Adipose tissue (tissue), 3 donors: ENCODE measurements around the gene DMTF1. TPM values are rescaled to one million over a fixed set of nuclear protein-coding genes. Genes with fewer than 3 reads are reported as not detected.
"Not testable (repeated sequence)": the region's sequence is repeated elsewhere in the genome, so short reads cannot be mapped to it uniquely, and the experiment has no call there.

Experiments used
- H3K27ac ChIP-seq: one replicate; pipeline ENCODE4 v1.5.1; 2013; ENCODE audit warnings: low read depth, low read length
- WGBS, 3 donors: extraction: QIAGEN DNeasy Blood & Tissue Kit; methylation state at CpG; one replicate each; pipeline ENCODE4 v1.1.7; 2013; 5-methylcytosine and 5-hydroxymethylcytosine counted together
- polyA plus RNA-seq, 3 donors: library from polyadenylated mRNA; stranded (reverse); fragments of 200-250 nt; gene quantifications; one replicate each; pipeline ENCODE4 v1.2.3, GENCODE V29; 2013
- donor health status: healthy with polysubstance abuse.
- donor health status: Bipolar disorder and iron deficiency.
- donor health status: healthy.

The DMTF1 gene, protein sequence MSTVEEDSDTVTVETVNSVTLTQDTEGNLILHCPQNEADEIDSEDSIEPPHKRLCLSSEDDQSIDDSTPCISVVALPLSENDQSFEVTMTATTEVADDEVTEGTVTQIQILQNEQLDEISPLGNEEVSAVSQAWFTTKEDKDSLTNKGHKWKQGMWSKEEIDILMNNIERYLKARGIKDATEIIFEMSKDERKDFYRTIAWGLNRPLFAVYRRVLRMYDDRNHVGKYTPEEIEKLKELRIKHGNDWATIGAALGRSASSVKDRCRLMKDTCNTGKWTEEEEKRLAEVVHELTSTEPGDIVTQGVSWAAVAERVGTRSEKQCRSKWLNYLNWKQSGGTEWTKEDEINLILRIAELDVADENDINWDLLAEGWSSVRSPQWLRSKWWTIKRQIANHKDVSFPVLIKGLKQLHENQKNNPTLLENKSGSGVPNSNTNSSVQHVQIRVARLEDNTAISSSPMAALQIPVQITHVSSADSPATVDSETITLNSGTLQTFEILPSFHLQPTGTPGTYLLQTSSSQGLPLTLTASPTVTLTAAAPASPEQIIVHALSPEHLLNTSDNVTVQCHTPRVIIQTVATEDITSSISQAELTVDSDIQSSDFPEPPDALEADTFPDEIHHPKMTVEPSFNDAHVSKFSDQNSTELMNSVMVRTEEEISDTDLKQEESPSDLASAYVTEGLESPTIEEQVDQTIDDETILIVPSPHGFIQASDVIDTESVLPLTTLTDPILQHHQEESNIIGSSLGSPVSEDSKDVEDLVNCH
- 10 to 100 TPM; 16.1 to 28.1 (median 24.3) TPM for polyA plus RNA-seq

- 0 to 1% (median 0%) methylated on average over 66 to 71 of the region's 71 CpGs for WGBS, 3 donors
Observed at GRCh38 chr7:87152112-87152896, at the start of gene DMTF1. TSS of gene DMTF1 (plus strand) at chr7:87152453. CDS start at chr7:87164942, 12,489 bp downstream.

GRCh38 chr7:87105401-87105800, 46.9 kb upstream of the DMTF1 start:
- no peak overlapping the region for H3K27ac ChIP-seq
- 38 to 74% (median 72%) methylated on average over 1 of the region's 1 CpG for WGBS, 3 donors

More at GRCh38 chr7:87152112-87152896, at the start of gene DMTF1:
- peak within 1 kb of the TSS; percentile 77 for H3K27ac ChIP-seq

DNA sequence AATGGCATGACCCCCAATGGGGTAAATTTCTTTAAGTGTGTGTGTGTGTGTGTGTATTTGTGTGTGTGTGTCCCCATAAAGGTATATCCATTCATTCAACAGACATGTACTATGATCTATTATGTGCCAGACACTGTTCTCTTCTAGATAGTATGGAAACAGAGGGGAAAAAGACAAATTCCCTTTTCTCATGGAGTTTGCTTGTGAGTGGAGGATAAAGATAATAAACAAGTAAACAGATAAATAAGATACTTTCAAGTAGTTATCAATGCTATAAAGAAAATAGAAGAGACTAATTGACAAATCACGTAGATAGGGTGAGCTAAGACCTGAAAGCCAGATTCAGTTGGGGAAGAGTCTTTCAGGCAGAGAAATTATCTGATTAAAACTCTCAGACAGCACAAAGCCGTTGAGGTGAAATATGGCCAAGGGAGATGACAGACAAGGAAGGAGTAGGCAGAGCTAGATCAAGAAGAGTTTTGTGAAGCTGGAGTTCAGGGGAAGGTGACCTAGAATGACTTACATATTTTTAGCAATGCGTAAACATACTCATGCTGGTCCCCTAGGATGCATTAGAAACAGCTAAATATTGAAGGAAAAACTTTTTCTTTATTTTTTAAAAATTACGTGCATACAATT, 45.2 kb upstream of the DMTF1 start:
- WGBS, 3 donors, result 55 to 61% (median 58%) methylated on average over 4 of the region's 4 CpGs
- H3K27ac ChIP-seq, result no peak overlapping the region

DNA sequence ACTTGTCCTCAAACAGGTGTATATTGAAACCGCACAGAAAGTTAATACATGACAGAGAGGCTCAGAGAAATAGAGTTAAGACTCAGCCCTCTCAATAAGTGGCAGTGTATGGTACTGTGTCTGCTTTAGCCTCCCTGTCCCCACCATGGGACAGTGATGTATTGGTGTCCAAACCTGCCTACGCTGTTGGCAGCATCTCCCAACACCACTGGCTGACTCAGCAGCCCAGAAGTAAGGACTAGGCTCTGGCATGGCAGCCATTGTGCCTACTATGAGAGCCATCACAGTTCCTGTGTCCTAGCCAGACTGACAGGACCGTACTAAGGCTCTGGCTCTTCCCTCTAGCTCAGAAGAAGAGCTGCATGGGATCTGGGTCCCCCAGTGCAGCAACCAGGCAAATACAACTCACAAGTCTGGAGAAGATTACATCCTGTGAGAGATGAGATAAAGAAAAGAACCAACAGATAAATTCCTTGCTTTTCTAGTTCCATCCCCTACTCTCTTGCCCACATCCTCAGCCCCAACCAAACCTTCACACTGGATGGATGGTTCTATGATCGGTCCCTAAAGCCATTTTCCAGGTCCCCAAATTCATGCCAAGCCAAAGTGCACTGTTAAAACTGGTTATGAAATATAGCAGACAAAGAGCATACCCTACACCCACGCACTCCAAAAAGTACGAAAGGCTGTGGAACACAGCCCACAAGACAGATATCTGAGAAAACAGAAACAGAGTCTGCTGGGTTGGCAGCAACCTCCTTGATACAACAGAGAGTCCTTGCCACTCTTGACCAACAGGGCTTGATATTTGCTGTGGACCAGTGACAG, 44.1 kb upstream of the DMTF1 start:
- 69 to 87% (median 80%) methylated on average over 6 of the region's 6 CpGs for WGBS, 3 donors

DNA sequence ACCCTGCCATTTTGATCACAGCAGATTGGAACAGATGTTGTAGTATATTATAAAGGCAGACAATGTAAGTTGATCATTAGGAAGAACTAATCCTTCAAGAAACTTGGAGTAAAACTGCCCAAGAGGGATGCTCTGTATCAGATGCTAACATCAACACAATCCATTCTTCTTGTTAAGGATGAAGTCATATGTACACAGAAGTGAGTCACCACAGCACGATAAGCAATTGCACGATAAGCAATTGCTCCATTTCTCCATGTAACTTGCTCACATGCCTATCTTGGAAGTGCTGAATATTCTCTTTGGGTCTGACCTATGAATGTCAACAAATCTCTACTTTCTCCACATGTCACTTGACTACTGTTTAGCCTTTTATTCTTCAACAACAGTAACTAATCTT, 41.5 kb upstream of the DMTF1 start:
- H3K27ac ChIP-seq, result no peak overlapping the region
- 59 to 62% (median 61%) methylated on average over 2 of the region's 2 CpGs for WGBS, 3 donors

More for the DNA sequence above, 44.1 kb upstream of the DMTF1 start:
- no peak overlapping the region for H3K27ac ChIP-seq

DNA sequence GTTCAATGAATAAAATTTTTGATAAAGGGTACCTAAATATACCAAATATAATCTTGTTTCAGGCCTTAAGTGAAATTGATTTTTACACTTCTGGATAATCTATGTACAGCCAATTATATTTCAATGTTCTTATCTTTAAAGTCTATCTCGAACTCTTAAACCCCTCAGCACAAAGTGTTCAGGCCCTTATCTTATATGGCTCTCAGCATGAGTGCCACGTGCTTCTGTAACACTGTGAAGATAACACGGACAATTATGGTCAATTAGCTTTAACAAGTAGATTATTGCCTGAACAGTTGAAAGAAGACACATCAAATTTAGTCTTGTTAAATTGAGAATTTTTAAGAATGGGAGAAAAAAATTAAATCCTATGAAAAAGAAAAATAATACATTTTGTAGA, 40.4 kb upstream of the DMTF1 start:
- H3K27ac ChIP-seq, result no peak overlapping the region
- WGBS, 3 donors, result 50 to 81% (median 77%) methylated on average over 3 of the region's 3 CpGs

DNA sequence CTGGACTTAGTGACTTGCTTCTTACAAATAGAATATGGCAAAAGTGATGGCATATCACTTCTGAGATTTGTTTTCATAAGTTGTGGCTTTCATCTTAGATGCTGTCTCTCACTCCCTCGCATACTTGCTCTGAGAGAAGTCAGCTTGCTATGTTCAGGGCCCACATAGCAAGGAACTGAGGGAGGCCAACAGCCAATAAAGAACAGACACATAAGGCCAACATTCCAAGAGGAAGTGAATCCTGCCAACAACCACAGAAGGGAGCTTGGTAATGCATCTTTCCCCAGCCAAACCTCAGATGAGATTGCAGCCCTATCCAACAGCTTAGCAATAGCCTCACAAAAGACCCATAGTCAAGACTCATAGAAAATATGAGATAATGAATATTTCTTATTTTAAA, 39.2 kb upstream of the DMTF1 start:
- 63 to 85% (median 75%) methylated on average over 1 of the region's 1 CpG for whole genome bisulfite sequencing, 3 donors
- no peak overlapping the region for H3K27ac ChIP-seq

DNA sequence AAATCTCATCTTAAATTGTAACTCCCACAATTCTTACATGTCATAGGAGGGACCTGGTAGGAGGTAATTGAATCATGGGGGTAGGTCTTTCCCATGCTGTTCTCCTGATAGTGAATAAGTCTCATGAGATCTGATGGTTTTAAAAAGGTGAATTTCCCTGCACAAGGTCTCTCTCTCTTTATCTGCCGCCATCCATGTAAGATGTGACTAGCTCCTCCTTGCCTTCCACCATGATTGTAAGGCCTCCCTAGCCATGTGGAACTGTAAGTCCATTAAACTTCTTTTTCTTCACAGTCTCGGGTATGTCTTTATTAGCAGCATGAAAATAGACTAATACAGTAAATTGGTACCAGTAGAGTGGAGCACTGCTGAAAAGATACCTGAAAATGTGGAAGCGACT, 38.3 kb upstream of the DMTF1 start:
- H3K27ac ChIP-seq, result not testable (repeated sequence)
- WGBS, 3 donors, result 86 to 93% (median 91%) methylated on average over 3 of the region's 3 CpGs

DNA sequence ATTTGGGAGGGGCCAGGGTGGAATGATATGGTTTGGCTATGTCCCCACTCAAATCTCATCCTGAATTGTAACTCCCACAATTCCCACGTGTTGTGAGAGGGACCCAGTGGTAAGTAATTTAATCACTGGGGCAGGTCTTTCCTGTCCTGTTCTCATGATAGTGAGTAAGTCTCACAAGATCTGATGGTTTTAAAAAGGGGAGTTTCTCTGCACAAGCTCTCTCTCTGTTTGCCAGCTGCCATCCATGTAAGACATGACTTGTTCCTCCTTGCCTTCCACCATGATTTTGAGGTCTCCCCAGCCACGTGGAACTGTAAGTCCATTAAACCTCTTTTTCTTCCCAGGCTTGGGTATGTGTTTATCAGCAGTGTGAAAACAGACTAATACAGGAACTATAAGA, 36.5 kb upstream of the DMTF1 start:
- 61 to 82% (median 69%) methylated on average over 2 of the region's 2 CpGs for WGBS, 3 donors
- not testable (repeated sequence) for H3K27ac ChIP-seq

GRCh38 chr7:87116315-87116714, 35.9 kb upstream of the DMTF1 start:
- no peak overlapping the region for H3K27ac ChIP-seq
- 79 to 94% (median 90%) methylated on average over 1 of the region's 1 CpG for WGBS, 3 donors

- WGBS, 3 donors, result 38 to 72% (median 45%) methylated on average over 2 of the region's 2 CpGs
- no peak overlapping the region for H3K27ac ChIP-seq
Observed at GRCh38 chr7:87119581-87119980, 32.7 kb upstream of the DMTF1 start.

GRCh38 chr7:87123105-87123504, 29.1 kb upstream of the DMTF1 start:
- no peak overlapping the region for H3K27ac ChIP-seq

DNA sequence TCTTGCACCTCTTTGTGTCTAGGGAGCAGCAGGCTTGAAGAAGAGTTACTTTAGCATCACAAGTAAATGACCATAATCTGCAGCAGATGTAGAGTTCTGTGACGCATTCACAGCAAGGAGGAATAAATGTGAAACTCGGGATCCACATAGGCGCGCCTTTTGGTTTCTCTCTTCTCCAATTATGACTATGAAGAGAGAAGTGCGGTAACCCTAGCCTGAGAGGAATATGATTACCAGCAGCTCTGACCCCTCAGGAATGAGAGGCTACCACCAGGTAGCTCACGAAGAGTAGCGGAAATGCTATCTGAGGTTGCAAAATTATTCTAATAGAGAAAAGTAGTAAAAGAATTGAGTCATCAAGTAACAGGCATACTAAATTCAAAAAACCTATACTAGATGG, 25.2 kb upstream of the DMTF1 start:
- 91 to 96% (median 93%) methylated on average over 7 of the region's 7 CpGs for WGBS, 3 donors
- H3K27ac ChIP-seq, result no peak overlapping the region

DNA sequence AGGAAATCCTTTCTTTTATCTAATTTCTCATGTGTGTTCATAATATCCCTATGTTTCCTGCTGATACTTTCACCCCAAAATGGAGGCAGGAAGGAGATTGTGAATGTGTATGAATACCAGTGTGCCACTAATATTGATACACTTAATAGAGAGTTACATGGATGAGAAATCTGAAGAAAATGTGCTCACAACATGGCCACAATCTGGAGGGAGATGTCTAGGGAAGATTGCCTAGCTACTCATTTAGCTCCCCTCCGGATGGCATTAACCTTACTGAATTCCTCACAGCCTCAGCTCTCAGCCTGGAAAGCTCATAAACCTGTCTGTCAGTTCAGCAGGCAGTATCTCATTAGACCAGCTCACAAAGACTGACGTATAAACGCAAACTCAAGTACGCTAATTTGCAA, 23.4 kb upstream of the DMTF1 start:
- WGBS, 3 donors, result 25 to 64% (median 54%) methylated on average over 4 of the region's 4 CpGs
- no peak overlapping the region for H3K27ac ChIP-seq

DNA sequence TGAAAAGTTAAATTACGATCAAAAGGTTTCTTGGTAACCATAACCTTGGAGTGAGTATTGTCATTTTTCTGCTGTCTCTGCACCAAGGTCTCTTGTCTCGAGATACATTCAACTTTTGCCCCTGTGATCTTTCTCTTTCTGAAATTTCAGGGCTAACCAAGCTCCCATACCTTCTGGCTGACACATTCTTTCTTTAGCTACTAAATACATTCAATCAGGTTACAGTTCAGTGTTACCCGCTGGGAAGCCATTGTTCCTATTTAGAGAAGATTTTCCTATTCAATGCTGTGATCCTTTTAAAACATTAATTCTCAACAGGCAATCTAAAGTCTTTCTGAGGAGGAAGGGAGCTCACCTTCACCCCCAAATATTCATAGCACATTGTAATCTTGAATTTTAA, 22.9 kb upstream of the DMTF1 start:
- no peak overlapping the region for H3K27ac ChIP-seq
- WGBS, 3 donors, result 64 to 82% (median 79%) methylated on average over 3 of the region's 3 CpGs

DNA sequence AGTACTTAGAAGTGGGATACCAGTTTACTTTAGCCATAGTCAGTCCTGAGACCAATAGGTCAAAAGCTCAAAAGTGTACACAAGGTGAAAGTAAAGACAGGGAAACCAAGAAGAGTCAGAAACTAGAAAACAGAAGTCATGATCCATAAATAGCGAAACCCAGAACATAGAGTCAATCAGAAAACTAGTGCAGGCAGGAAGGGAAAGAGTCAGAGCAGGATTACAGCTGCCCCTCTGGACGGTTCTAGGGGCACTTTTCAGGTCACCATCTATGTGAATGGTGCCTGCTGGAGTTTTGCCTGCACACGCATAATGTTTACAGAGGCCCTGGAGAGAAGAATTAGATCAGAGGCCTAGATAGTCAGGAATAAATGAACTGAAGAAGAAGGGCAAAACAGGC, 22.4 kb upstream of the DMTF1 start:
- WGBS, 3 donors, result 57 to 74% (median 67%) methylated on average over 3 of the region's 3 CpGs
- no peak overlapping the region for H3K27ac ChIP-seq

DNA sequence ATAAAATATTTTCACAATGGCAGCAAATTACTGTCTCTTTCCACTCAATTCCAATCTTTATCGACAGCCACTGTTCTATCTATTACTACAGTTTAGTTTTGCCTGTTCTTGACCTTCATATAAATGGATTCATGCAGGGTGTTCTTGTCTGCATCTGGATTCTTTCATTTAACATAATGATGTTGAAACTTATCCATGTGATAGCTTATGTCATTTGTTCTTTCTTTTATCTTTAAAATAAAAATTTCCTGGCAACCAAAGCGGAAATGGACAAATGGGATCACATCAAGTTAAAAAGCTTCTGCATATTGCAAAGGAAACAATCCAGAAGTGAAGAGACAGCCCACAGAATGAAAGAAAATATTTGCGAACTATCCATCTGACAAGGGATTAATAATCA, 20.5 kb upstream of the DMTF1 start:
- 74 to 83% (median 81%) methylated on average over 3 of the region's 3 CpGs for WGBS, 3 donors
- no peak overlapping the region for H3K27ac ChIP-seq

GRCh38 chr7:87137271-87137670, 15.0 kb upstream of the DMTF1 start:
- H3K27ac ChIP-seq, result no peak overlapping the region
